Inflammatory macrophage treated with lipopolysaccharide for 1 hour (primary cell): Measurements from ENCODE around the gene DLG4.
A peak's percentile ranks its signal among the peaks of the same experiment; 100 is the strongest.

Source experiments
- DNase-seq, 2 donors: peaks; one replicate each; pipeline ENCODE4 v3.0.0-alpha.2; 2020 to 2022

DLG4 gene

DNA sequence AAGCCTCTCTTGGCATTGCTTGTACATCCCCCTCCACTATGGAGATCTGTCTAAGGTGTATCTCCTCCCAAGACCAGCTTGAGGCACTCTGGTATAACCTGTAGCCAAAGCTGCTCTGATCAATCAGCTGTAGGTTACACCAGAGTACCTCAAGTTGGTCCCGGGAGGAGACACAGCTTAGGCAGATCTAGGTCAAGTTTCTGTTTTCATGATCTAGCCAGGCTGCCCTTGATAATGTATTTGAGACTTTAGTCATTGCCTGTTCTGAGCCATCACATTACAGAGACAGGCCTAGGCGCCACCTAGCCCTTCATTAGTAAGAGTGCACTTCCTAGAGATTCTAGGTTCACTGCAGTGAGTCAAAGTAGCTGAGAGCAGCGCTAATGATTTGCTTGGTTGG, 71.9 kb downstream of the DLG4 start:
- DNase-seq = no peak

DNA sequence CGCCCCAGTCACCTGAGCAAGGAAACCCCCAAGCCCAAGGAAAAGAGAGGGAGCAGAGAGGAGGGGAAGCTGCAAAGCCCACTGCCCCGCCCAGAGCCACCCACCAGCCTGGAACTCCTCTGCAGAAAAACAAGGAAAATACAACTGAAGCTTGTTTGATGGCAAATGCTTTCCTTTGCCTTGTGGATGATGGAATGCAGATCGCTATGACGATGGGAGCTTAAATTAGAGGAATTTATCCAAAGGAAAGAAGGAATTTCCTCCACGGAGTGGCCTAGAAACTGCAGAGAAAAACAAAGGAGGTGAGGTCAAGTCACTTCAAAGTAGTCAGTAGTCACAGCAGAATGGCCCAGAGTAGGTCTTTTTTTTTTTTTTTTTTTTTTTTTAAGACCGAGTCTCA, 73.5 kb downstream of the DLG4 start:
- no peak for DNase-seq

DNA sequence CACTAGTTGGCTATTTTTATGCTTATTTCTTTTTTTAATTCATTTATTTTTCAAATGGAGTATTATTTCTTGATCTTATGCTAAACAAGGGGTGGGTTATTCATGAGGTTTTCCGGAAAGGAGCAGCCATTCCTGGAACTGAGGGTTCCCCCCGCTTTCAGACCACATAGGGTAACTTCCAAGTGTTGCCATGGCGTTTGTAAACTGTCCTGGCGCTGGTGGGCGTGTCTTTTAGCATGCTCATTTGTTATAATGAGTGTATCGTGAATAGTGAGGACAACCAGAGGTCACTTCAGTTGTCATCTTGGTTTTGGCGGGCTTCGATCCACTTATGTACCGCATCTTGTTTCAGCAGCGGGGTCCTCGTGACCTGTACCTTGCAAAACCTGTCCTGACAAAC, 75.4 kb downstream of the DLG4 start:
- no peak for DNase-seq

DNA sequence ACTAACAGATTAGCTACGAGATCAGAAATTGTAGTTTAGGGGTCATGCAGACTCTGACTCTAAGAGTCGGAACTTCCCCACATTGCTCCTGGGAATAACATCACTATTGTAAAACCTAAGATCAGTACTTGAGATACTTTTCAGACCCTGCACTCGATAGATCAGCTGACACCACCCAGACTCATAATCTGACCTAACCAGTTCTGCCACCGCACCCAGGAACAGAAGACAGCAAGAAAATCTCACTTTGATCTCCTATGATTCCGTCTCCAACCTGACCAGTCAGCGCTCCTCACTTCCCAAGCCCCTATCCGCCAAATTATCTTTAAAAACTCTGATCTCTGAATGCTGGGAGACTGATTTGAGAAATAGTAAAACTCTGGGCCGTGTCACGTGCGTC, 77.8 kb downstream of the DLG4 start:
- no peak for DNase-seq

DNA sequence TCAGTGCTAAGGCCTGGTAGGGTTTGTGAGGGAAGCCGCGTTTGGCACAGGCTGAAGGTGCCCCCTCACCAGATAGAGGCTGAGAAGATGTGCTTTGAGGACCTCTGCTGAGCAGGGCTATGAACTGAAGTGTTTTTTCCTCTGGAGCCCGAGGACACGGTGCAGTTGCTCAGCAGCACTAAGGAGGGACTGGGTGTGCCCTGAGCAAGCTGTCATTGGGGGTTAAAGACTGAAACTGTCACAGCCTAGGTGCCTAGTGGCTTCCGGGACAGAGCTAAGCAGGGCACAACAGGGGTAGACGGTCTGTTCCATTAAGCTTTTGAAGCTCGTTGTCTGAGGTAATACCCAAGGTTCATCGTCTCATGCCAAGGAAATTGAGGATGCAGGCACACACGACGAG, 80.2 kb downstream of the DLG4 start:
- no peak for DNase-seq

DNA sequence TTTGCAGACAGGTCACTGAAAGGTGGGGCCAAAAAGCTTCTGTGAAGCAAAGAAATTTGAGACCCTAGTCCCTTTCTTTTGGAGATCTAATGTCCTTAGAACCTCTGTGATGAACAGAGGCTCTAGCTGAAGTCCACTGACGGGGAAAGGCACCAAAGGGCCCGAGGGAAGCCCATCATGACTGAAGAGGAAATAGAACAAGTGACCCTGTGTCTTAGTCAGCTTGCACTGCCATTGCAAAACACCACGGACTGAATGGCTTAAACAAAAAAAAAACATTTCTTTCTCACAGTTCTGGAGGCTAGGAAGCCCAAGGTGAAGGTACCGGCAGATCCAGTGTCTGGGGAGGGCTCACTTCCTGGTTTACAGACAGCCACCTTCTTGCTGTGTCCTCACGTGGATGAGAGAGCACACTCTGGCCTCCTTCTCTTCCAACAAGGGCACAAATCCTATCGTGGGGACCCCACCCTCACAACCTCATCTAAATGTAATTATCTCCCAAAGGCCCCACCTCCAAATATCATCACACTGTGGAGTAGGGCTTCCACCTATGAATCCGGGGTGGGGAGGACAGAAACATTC, 80.7 kb downstream of the DLG4 start:
- DNase-seq = peak; percentile 81 to 82

DNA sequence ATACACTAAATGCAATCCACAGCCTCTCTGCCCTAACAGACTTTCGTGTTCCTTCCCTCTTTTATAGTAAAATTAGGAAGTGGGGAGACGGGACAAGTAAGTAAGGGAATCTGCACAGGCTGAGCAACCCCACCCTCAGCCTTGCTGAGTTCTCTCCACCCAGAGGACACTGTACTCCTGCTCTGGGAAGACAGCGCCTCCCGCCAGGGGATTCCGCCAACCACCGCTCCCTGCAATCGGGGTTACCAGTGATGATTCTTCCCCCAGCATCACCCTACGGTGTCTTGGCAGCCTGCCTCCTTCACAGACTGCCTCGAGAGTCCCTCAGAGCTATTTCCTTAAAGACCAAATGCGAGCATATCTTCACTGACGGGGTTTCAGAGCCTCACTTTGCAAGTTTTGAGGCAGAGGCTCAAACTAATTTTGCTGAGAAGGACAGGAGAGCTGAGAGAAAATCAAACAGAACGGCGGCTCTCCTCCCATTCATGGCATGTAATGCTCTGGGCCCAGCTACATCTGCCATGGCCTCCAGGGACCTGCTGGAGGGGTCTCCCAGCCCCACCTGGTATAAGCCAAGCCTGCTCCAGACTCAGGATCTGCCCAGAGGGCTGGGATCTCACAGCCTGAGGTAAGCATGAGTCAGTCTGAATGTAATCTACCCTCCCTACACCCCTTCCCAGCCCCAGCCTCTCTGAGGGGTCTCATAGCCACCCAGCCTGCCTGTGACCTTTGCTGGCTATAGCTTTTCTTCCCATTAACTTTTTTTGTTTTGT, 82.3 kb downstream of the DLG4 start:
- DNase-seq = peak; percentile 47 to 60
